ENCODE results near the gene AANAT. TPM values are rescaled to one million over a fixed set of nuclear protein-coding genes. Genes with fewer than 3 reads are reported as not detected.

The AANAT gene
- total RNA-seq, 4 donors from 2014 or later = not detected

GRCh38 chr17:76501827-76502307 is 34.5 kb downstream of the AANAT start:
- no peak for TF ChIP-seq CTCF (IDR thresholded peaks at IDR 0.05; ENCODE audit: low read depth)

- no peak for TF ChIP-seq CTCF (IDR thresholded peaks at IDR 0.05; ENCODE audit: low read depth)
Measured at GRCh38 chr17:76502341-76503211, 35.2 kb downstream of the AANAT start.

GRCh38 chr17:76504117-76504516 is 36.7 kb downstream of the AANAT start:
- TF ChIP-seq CTCF (IDR thresholded peaks at IDR 0.05; ENCODE audit: low read depth) = no peak

- no peak for TF ChIP-seq CTCF (IDR thresholded peaks at IDR 0.05; ENCODE audit: low read depth)
Measured at GRCh38 chr17:76506408-76507345, 39.3 kb downstream of the AANAT start.

- no peak for TF ChIP-seq CTCF (IDR thresholded peaks at IDR 0.05; ENCODE audit: low read depth)
Measured at GRCh38 chr17:76510831-76511244, 43.4 kb downstream of the AANAT start.

GRCh38 chr17:76511668-76512365 is 44.4 kb downstream of the AANAT start:
- no peak for TF ChIP-seq CTCF (IDR thresholded peaks at IDR 0.05; ENCODE audit: low read depth)

All from subcutaneous adipose tissue (tissue), 4 donors.